PFSK-1 (cell line): ENCODE results near the gene TCIRG1.

Experiments
- FOXP2 ChIP-seq: optimal IDR thresholded peaks from 2 replicates; pipeline ENCODE3; 2011; ENCODE audit warnings: borderline replicate concordance, control low read depth, inconsistent platforms; ENCODE audit not compliant: insufficient read depth; ENCODE audit errors: extremely low read length, extremely low read depth
- POLR2AphosphoS5 ChIP-seq: IDR thresholded peaks from 2 replicates; pipeline ENCODE4 v1.6.1; 2012; ENCODE audit warnings: low read depth, mild to moderate bottlenecking, control low read depth, low read length, moderate library complexity
- REST ChIP-seq, 2 experiments: IDR thresholded peaks; 2 replicates each; pipeline versions ENCODE4 v1.6.1 to v1.8.0; 2011 to 2012; ENCODE audit warnings: low read depth in 2 of 2, low read length in 2 of 2, control low read depth in 1 of 2, inconsistent platforms in 1 of 2, mild to moderate bottlenecking in 1 of 2, moderate library complexity in 1 of 2; ENCODE audit not compliant: insufficient read depth in 1 of 2
- SIN3A ChIP-seq: IDR thresholded peaks from 2 replicates; pipeline ENCODE4 v1.6.1; 2012; ENCODE audit warnings: mild to moderate bottlenecking, low read length, moderate library complexity, borderline replicate concordance; ENCODE audit not compliant: insufficient read depth
- TAF1 ChIP-seq: IDR thresholded peaks from 2 replicates; pipeline ENCODE4 v1.6.1; 2012; ENCODE audit warnings: low read length, control low read depth, borderline replicate concordance; ENCODE audit not compliant: insufficient read depth

The TCIRG1 gene

GRCh38 chr11:67998150-67999045 lies 40.4 kb upstream of the TCIRG1 start:
- no peak for TF ChIP-seq SIN3A
- TF ChIP-seq REST (IDR thresholded peaks at IDR 0.05; ENCODE audit: insufficient read depth in 1 of 2, low read depth in 2 of 2, low read length in 2 of 2), result no peak

- TF ChIP-seq FOXP2 (no peak), TAF1 (no peak), POLR2AphosphoS5 (no peak), REST (IDR thresholded peaks at IDR 0.05; ENCODE audit: insufficient read depth in 1 of 2, low read depth in 2 of 2, low read length in 2 of 2) (no peak), SIN3A (no peak)
Observed at GRCh38 chr11:67999201-67999629, 39.6 kb upstream of the TCIRG1 start.

GRCh38 chr11:67999704-68000103 lies 39.1 kb upstream of the TCIRG1 start:
- TF ChIP-seq TAF1 (no peak), REST (IDR thresholded peaks at IDR 0.05; ENCODE audit: insufficient read depth in 1 of 2, low read depth in 2 of 2, low read length in 2 of 2) (no peak), FOXP2 (no peak), POLR2AphosphoS5 (no peak), SIN3A (no peak)

- no peak for TF ChIP-seq POLR2AphosphoS5
- no peak for TF ChIP-seq FOXP2
- TF ChIP-seq TAF1, result no peak
- no peak for TF ChIP-seq SIN3A
- TF ChIP-seq REST (IDR thresholded peaks at IDR 0.05; ENCODE audit: insufficient read depth in 1 of 2, low read depth in 2 of 2, low read length in 2 of 2), result no peak
Observed at GRCh38 chr11:68002575-68002937, 36.3 kb upstream of the TCIRG1 start.
